SH-SY5Y (cell line): Measurements from ENCODE around the gene ASPG.

Experiments used
- GATA2 ChIP-seq: IDR thresholded peaks from 2 replicates; pipeline ENCODE4 v1.6.1; 2011; ENCODE audit warnings: mild to moderate bottlenecking, low read depth, low read length
- GATA3 ChIP-seq: IDR thresholded peaks from 2 replicates; pipeline ENCODE4 v1.6.1; 2011; ENCODE audit warnings: low read depth, mild to moderate bottlenecking, low read length, moderate library complexity

GRCh38 chr14:104145826-104146601 is 60.5 kb downstream of the ASPG start:
- no peak for TF ChIP-seq GATA3
- no peak for TF ChIP-seq GATA2
